Measurements from ENCODE around the gene L3MBTL2.

DNA sequence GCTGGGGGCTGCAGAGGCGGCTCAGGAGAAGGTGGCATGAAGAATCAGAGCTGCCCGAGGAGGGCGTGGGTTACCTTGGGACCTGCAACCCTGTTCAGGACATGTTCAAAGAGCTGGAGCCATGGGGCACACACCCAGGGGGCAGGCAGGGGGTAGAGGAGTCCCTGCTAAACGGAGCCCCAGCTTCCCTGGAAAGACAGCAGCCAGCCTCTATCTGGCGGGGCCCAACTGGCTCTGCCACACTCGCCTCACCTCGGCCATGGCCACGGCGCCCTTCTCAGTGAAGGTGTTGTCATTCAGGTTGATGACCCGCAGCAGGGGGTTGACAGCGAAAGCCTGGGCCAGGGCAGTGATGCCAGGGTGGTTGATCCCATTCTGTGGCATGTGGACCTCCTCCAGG lies 52.6 kb downstream of the L3MBTL2 start:
- TF ChIP-seq CTCF (IDR thresholded peaks at IDR 0.05; ENCODE audit: low read length) = no peak
- TF ChIP-seq EZH2 (optimal IDR thresholded peaks at IDR 0.05; ENCODE audit: low read depth, low read length) = no peak
- no peak for TF ChIP-seq EZH2phosphoT487 (IDR thresholded peaks at IDR 0.05; ENCODE audit: low read length)

Data from MM.1S (cell line).